A673 (cell line): Measurements from ENCODE around the gene WSB2.

Source experiments
- CTCF ChIP-seq: fragments of 300-800, 200-600 bp; sonication (generic); conservative IDR thresholded peaks from 2 replicates; pipeline ENCODE4 v1.5.1; 2017; ENCODE audit warnings: low read depth, mild to moderate bottlenecking, antibody characterized with exemption, low read length, moderate library complexity, mixed read lengths
- EZH2 ChIP-seq: fragments of 200-600 bp; sonication (generic); IDR thresholded peaks from 2 replicates; pipeline ENCODE4 v1.6.1; 2017; ENCODE audit warnings: borderline replicate concordance, low read depth, mild to moderate bottlenecking, mixed read lengths, antibody characterized with exemption, low read length; ENCODE audit not compliant: poor library complexity, severe bottlenecking

- no peak for TF ChIP-seq EZH2
- TF ChIP-seq CTCF = no peak
These were observed 33.1 kb upstream of the WSB2 start for GRCh38 chr12:118094039-118094438.
